ENCODE results near the gene DUOXA1.
A peak's percentile ranks its signal among the peaks of the same experiment; 100 is the strongest.
"Not testable (repeated sequence)": the region's sequence is repeated elsewhere in the genome, so short reads cannot be mapped to it uniquely, and the experiment has no call there.

DUOXA1 gene

GRCh38 chr15:45114076-45114750, 15.5 kb downstream of the DUOXA1 start, which contains the start of the genes DUOX2 and DUOXA2:
Gene DUOX2 (minus strand): TSS chr15:45114172. CDS start chr15:45113411, 761 bp downstream.
Gene DUOXA2 (plus strand): TSS chr15:45114326. CDS start chr15:45114606, 280 bp downstream.
- Histone ChIP-seq H3K9me3 (ENCODE audit: control insufficient read depth, low read length) (no peaks in the 10 kb centered on the region), H3K9ac (ENCODE audit: low read length) (peak within 1 kb of the TSS; percentile 5), H3K4me3 (ENCODE audit: low read length) (no peak within 1 kb of the TSS), H3K27me3 (ENCODE audit: control insufficient read depth, insufficient read depth, low read length) (peaks cover 81% of the 10 kb centered on the region), H3K4me1 (ENCODE audit: control insufficient read depth, insufficient read depth, low read length) (peaks cover 50% of the 10 kb centered on the region), H3K36me3 (ENCODE audit: control insufficient read depth, insufficient read depth, low read length) (no peaks in the 10 kb centered on the region)

- Histone ChIP-seq H3K27me3 (ENCODE audit: control insufficient read depth, insufficient read depth, low read length) (peaks cover 81% of the 10 kb centered on the region), H3K9ac (ENCODE audit: low read length) (peak overlapping the region; percentile 5), H3K4me3 (ENCODE audit: low read length) (no peak overlapping the region), H3K4me1 (ENCODE audit: control insufficient read depth, insufficient read depth, low read length) (peaks cover 50% of the 10 kb centered on the region), H3K9me3 (ENCODE audit: control insufficient read depth, low read length) (no peaks in the 10 kb centered on the region), H3K36me3 (ENCODE audit: control insufficient read depth, insufficient read depth, low read length) (no peaks in the 10 kb centered on the region)
Measured at GRCh38 chr15:45113380-45113990, 16.2 kb downstream of the DUOXA1 start.

GRCh38 chr15:45112591-45113379, 16.9 kb downstream of the DUOXA1 start:
- peaks cover 85% of the 10 kb centered on the region for H3K27me3 ChIP-seq (ENCODE audit: control insufficient read depth, insufficient read depth, low read length)
- H3K4me1 ChIP-seq (ENCODE audit: control insufficient read depth, insufficient read depth, low read length) = peaks cover 49% of the 10 kb centered on the region
- peak overlapping the region; percentile 5 for H3K9ac ChIP-seq (ENCODE audit: low read length)
- no peak overlapping the region for H3K4me3 ChIP-seq (ENCODE audit: low read length)
- no peaks in the 10 kb centered on the region for H3K9me3 ChIP-seq (ENCODE audit: control insufficient read depth, low read length)
- no peaks in the 10 kb centered on the region for H3K36me3 ChIP-seq (ENCODE audit: control insufficient read depth, insufficient read depth, low read length)

DNA sequence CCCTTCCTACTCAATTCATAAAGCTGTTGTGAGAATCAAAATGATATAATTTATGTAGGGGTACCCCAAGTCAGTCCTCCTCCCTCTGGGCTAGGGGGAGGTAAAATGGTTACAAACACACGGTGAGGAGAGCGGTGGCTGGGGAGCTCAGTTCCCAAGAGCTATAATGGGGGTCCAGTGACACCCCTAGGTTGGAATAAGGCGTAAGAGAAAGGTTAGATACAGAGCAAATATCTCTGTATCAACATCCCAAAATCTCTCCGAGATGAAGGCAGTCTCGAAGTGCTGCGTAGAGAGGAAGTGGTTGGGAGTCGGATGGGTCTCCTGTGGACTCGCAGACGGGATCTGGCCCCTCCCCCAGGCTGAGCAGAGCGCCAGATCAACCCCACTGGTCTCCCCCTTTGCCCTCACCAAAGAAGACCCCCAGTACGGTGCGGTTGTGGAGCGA, 17.5 kb downstream of the DUOXA1 start:
- Histone ChIP-seq H3K36me3 (ENCODE audit: control insufficient read depth, insufficient read depth, low read length) (no peaks in the 10 kb centered on the region), H3K9ac (ENCODE audit: low read length) (peak overlapping the region; percentile 5), H3K27me3 (ENCODE audit: control insufficient read depth, insufficient read depth, low read length) (peaks cover 79% of the 10 kb centered on the region), H3K4me3 (ENCODE audit: low read length) (no peak overlapping the region), H3K9me3 (ENCODE audit: control insufficient read depth, low read length) (no peaks in the 10 kb centered on the region), H3K4me1 (ENCODE audit: control insufficient read depth, insufficient read depth, low read length) (peaks cover 43% of the 10 kb centered on the region)

- H3K4me3 ChIP-seq (ENCODE audit: low read length) = no peak overlapping the region
- H3K9me3 ChIP-seq (ENCODE audit: control insufficient read depth, low read length) = no peaks in the 10 kb centered on the region
- peaks cover 37% of the 10 kb centered on the region for H3K4me1 ChIP-seq (ENCODE audit: control insufficient read depth, insufficient read depth, low read length)
- H3K9ac ChIP-seq (ENCODE audit: low read length) = no peak overlapping the region
- H3K27me3 ChIP-seq (ENCODE audit: control insufficient read depth, insufficient read depth, low read length) = peaks cover 77% of the 10 kb centered on the region
- no peaks in the 10 kb centered on the region for H3K36me3 ChIP-seq (ENCODE audit: control insufficient read depth, insufficient read depth, low read length)
Measured at GRCh38 chr15:45111390-45112142, 18.1 kb downstream of the DUOXA1 start.

DNA sequence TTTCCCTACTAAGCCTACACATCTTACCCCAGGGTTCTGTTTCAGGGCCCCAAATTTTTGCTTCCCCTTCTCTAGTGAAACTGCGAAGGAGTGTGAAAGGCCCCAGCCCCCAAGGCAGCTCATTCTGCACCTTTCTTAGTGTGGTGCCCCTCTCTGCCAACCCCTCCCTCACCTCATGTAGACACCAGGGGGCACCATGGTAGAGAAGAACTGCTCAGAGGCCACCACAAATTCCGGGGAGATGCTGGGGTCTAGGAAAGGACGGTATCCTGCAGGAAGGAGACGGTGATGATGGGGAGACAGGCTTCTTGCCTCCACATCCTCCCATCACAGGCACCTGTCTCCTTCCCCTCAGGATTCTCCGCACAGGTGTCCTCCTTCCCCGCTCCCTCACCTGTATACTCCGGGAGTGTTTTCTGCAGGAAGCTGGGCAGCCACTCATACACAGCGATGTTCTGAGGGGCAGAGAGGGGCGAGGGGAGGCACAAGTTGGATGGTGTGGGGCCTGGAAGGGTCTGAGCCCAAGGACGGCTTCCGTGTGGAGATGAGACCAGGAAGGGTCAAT, 19.3 kb downstream of the DUOXA1 start:
- H3K27me3 ChIP-seq (ENCODE audit: control insufficient read depth, insufficient read depth, low read length) = peaks cover 65% of the 10 kb centered on the region
- no peaks in the 10 kb centered on the region for H3K36me3 ChIP-seq (ENCODE audit: control insufficient read depth, insufficient read depth, low read length)
- peaks cover 36% of the 10 kb centered on the region for H3K4me1 ChIP-seq (ENCODE audit: control insufficient read depth, insufficient read depth, low read length)
- H3K4me3 ChIP-seq (ENCODE audit: low read length) = no peak overlapping the region
- H3K9ac ChIP-seq (ENCODE audit: low read length) = no peak overlapping the region
- no peaks in the 10 kb centered on the region for H3K9me3 ChIP-seq (ENCODE audit: control insufficient read depth, low read length)

DNA sequence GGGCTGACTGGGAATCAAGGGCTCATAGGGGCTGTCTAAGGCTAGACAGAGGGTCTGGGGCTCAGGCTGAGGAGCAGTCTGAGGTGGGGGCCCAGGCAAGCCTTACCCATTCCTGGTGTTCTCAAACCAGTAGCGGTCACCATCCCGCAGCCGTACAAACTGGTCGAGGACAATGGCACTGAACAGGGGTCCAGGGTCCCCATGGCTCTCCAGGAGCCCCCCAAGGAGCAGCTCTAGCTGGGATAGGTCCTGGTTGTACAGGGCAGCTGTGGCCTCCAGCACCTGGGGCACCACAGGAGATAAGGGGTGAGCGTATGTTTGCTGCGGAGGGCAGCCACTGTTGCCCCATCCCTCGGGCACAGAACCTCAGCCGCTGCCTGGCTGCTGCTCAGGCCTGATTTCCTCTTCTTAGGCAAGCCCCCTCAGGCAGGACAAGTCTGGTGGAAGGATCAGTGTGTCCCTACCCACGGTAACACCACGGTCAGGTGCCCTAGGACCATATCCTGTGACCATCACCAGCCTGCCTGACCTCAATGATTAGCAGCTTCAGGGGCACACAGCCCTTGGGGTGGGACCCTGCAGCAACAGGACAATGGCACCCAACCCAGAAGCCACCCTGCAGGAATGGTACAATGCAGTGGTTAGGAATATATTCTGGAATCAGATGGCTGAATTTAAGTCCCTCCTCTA, 21.6 kb downstream of the DUOXA1 start:
- Histone ChIP-seq H3K9ac (ENCODE audit: low read length) (no peak overlapping the region), H3K9me3 (ENCODE audit: control insufficient read depth, low read length) (no peaks in the 10 kb centered on the region), H3K4me3 (ENCODE audit: low read length) (no peak overlapping the region), H3K4me1 (ENCODE audit: control insufficient read depth, insufficient read depth, low read length) (peaks cover 35% of the 10 kb centered on the region), H3K36me3 (ENCODE audit: control insufficient read depth, insufficient read depth, low read length) (no peaks in the 10 kb centered on the region), H3K27me3 (ENCODE audit: control insufficient read depth, insufficient read depth, low read length) (peaks cover 42% of the 10 kb centered on the region)

- no peak overlapping the region for H3K9ac ChIP-seq (ENCODE audit: low read length)
- H3K4me1 ChIP-seq (ENCODE audit: control insufficient read depth, insufficient read depth, low read length) = peaks cover 25% of the 10 kb centered on the region
- H3K27me3 ChIP-seq (ENCODE audit: control insufficient read depth, insufficient read depth, low read length) = peaks cover 24% of the 10 kb centered on the region
- H3K36me3 ChIP-seq (ENCODE audit: control insufficient read depth, insufficient read depth, low read length) = no peaks in the 10 kb centered on the region
- no peaks in the 10 kb centered on the region for H3K9me3 ChIP-seq (ENCODE audit: control insufficient read depth, low read length)
- H3K4me3 ChIP-seq (ENCODE audit: low read length) = no peak overlapping the region
Measured at GRCh38 chr15:45106002-45106790, 23.5 kb downstream of the DUOXA1 start.

DNA sequence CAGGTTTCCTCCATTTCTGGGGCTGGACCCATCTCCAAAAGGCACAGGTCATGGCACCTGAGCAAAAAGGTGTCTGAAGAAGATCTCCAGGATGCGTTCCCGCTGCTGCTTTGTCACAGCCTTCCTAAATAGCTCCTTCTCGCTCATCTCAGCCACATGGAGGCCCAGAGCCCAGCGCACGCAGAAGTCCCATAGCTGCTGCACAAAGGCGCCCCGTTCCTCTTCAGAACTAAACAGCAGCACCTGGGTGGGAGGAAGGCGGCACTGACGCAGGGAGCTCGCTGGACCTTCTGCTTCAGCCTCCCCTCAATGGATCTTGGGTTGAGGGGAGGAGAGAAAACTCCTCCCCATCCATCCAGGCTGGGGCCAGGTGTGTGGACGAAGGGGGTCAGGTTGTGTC, 24.1 kb downstream of the DUOXA1 start:
- Histone ChIP-seq H3K36me3 (ENCODE audit: control insufficient read depth, insufficient read depth, low read length) (no peaks in the 10 kb centered on the region), H3K9ac (ENCODE audit: low read length) (no peak overlapping the region), H3K9me3 (ENCODE audit: control insufficient read depth, low read length) (no peaks in the 10 kb centered on the region), H3K4me1 (ENCODE audit: control insufficient read depth, insufficient read depth, low read length) (peaks cover 25% of the 10 kb centered on the region), H3K27me3 (ENCODE audit: control insufficient read depth, insufficient read depth, low read length) (peaks cover 23% of the 10 kb centered on the region), H3K4me3 (ENCODE audit: low read length) (no peak overlapping the region)

DNA sequence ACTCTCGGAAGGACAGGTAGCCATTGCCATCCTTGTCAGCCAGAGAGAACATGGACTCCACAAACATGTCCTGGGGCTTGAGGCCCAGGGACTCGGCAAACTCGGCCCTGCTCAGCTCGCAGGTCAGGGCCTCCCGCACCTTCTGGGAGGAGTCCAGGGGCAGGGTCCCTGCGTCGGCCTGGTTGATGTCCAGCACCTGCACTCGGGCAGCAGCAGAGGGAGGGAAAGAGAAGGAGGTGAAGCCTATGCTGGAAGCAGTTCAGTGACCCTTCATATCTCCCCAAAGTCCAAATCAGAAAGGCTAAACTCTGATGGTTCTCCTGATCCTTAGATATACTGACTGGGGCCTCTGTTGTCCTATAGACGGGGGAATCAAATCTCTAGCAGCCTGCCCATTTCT, 25.5 kb downstream of the DUOXA1 start:
- H3K9me3 ChIP-seq (ENCODE audit: control insufficient read depth, low read length); H3K27me3 ChIP-seq (ENCODE audit: control insufficient read depth, insufficient read depth, low read length); H3K9ac ChIP-seq (ENCODE audit: low read length); H3K36me3 ChIP-seq (ENCODE audit: control insufficient read depth, insufficient read depth, low read length); H3K4me3 ChIP-seq (ENCODE audit: low read length): not testable (repeated sequence)
- H3K4me1 ChIP-seq (ENCODE audit: control insufficient read depth, insufficient read depth, low read length) = peaks cover 25% of the 10 kb centered on the region
